NT2/D1 (cell line): ENCODE data around the gene PTPRG.

Experiments used
- SUZ12 ChIP-seq: IDR thresholded peaks from 2 replicates; pipeline ENCODE4 v1.6.1; 2011; ENCODE audit not compliant: insufficient read length, insufficient read depth; ENCODE audit errors: extremely low read depth
- YY1 ChIP-seq: IDR thresholded peaks from 2 replicates; pipeline ENCODE4 v1.6.1; 2011; ENCODE audit not compliant: insufficient read length, insufficient read depth
- ZNF274 ChIP-seq: IDR thresholded peaks from 2 replicates; pipeline ENCODE4 v1.6.1; 2011; ENCODE audit warnings: mild to moderate bottlenecking, low read depth, low read length

- TF ChIP-seq ZNF274 = no peak
- no peak for TF ChIP-seq SUZ12
- TF ChIP-seq YY1 = no peak
Observed at GRCh38 chr3:61562721-61563312, 1.4 kb downstream of the PTPRG start.
